Retina (tissue), 1 donor: ENCODE measurements around the gene HLA-C.
"Not testable (repeated sequence)": the region's sequence is repeated elsewhere in the genome, so short reads cannot be mapped to it uniquely, and the experiment has no call there.

Experiments
- DNase-seq: peaks from one replicate; pipeline ENCODE4 v3.0.0-alpha.2; 2016

HLA-C gene

GRCh38 chr6:31268836-31269235, 3.1 kb downstream of the HLA-C start:
- no peak for DNase-seq

GRCh38 chr6:31268369-31268765, 3.5 kb downstream of the HLA-C start:
- peak; percentile 15 for DNase-seq

DNA sequence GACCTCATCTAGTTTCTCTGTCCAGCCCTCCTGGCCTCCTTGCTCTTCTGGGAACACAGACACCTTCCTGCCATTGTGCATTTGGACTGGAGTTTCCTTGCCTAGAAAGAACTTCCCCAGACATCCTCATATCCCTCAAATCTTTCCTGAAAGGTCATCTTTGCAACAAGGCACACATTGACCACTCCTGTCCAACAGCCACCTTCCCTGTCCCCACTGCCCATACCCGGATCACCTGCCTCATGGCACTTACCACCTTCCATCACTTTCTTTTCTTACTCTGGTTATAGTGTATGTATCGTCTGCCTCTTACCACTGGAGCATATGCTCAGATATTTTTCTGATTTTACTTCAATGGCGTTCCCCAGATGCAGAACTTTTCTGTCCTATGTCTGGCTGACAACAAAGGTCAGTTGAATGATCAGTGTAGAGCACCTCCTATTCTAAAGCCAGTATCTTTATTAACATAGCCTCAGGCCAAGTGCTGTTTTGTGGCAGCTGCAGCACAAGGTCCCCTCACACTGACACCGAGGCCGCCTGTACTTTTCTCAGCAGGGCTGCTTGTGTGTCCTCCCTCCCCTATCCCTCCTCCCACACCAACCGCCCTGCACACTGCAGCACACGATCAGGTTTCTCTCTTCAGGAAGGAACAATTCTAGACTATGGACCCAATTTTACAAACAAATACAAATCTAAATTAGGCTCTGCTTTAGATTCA, 4.1 kb downstream of the HLA-C start:
- DNase-seq: peak; percentile 31

DNA sequence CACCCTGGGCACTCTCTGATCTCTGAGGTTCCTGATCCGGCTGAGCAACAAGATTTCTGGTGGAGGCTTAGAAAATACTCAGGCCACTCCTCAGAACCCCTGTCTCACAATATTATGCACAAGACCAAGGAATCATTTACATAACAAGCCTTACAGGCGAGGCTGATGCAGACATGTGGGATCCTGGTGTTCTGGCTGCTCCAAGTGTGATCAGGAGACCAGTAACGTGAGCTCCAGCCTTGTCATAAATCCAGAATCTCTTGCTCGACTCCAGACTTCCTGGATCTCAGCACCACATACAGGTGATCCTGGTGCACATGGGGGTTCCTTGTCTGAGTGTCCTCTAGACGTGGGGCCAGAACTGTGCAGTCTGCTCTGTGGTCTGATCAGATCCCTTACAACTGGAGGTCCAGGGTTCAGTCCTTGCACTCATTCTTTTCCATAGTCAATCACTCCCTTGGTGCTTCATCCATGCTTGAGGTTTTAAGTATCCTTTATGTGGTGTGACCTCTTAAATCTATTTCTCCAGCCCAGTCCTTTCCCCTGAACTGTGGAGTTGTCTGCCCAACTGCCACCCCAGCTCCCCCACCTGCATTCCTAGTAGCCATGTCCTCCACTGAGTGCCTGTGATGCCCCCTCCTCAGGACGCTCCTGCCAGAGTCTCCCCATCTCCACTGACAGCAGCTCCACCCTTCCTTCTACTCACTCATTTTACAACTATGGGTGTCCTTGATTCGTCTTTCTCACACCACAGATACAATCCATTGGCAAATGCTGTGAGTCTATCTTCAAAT, 5.1 kb downstream of the HLA-C start:
- DNase-seq: no peak

DNA sequence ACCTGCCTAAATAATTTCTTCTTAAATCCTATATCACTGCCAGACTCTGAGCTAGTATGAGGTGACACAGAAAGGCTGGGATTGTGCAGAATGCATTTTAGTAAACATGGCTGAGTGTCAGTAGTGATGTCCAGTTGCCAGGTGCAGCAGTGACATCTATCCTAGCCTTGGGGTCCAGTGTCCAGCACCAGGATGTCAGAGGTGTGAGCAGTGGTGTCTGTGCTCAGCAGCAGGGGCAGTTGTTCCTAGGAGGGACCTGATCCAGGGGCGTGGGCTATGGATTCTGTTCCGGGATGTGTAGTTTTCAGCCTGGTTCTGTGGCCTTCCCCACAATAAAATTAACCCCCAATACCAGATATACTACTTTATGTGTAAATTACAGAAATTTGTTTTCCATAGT, 6.0 kb downstream of the HLA-C start:
- DNase-seq: no peak

DNA sequence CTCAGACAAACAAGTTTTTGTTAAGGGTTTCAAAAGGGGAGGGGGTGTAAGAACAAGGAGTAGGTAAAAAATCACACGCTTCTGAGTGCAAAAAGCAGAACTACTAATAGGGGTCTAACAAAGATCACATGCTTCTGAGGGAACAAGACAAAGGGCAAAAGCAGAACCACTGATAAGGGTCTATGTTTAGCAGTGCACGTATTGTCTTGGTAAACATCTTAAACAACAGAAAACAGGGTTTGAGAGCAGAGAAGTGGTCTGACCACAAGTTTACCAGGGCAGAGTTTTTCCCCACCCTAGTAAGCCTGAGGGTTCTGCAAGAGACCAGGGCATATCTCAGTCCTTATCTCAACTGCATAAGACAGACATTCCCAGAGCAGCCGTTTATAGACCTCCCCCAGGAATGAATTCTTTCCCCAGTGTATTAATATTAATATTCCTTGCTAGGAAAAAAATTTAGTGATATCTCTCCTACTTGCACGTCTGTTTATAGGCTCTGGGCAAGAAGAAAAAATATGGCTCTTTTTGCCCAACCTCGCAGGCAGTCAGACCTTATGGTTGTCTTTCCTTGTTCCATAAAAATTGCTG, 8.5 kb downstream of the HLA-C start:
- not testable (repeated sequence) for DNase-seq

DNA sequence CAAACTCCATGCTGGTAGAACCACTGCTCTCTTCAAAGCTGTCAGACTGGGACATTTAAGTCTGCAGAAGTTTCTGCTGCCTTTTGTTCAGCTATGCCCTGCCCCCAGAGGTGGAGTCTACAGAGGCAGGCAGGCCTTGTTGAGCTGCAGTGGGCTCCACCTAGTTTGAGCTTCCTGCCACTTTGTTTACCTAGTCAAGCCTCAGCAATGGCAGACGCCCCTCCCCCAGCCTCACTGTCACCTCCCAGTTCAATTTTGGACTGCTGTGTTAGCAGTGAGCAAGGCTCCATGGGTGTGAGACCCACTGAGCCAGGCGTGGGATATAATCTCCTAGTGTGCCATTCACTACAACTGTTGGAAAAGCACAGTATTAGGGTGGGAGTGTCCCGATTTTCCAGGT, 11.9 kb downstream of the HLA-C start:
- DNase-seq: not testable (repeated sequence)

DNA sequence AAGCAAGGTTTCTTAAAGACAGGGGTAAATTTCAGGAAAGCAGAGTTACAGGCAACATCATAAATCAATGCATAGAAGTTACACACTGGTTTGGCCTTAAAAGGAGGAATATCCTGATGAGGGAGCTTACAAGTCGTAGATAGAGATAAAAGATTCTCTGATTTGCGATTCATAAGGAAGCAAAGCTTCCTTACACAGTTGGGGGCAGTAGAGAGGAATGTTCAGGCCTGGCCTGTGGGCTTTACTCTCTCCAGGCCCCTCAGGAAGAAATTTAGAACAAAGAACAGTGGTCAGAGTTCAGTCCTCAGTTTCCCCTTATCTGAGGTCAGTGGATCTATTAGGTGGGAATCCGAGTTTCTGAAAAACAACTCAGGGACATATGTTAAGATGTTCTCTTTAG, 19.3 kb downstream of the HLA-C start:
- DNase-seq: no peak

DNA sequence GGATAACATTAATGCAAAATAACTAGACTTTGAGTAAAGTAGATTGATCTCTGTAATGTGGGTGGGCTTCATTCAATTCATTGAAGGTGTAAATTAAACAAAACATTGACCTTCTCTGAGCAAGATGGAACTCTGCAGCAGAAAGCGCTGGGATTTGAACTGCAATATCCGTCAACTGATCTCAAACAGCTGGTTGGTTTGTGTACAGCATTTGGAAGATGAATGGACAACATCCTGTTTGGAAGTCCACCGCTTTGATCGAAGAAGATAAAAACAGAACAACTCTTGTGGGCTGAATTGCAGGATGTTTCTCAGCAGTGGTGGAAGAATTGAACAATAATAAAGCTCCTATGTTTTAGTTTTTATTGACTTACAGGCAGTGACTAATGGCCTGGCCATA, 20.6 kb downstream of the HLA-C start:
- DNase-seq: no peak

DNA sequence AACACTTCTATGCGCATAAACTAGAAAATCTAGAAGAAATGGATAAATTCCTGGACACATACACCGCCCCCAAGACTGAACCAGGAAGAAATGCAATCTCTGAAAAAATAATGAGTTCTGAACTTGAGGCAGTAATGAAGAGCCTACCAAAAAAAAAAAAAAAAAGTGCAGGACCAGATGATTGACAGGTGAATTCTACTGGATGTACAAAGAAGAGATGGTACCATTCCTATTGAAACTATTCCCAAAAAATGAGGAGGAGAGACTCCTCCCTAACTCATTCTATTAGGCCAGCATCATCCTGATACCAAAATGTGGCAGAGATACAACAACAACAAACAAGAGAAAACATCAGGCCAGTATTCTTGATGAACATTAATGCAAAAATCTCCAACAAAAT, 22.7 kb downstream of the HLA-C start:
- DNase-seq: no peak

GRCh38 chr6:31247813-31248212, 24.1 kb downstream of the HLA-C start:
- DNase-seq: no peak

DNA sequence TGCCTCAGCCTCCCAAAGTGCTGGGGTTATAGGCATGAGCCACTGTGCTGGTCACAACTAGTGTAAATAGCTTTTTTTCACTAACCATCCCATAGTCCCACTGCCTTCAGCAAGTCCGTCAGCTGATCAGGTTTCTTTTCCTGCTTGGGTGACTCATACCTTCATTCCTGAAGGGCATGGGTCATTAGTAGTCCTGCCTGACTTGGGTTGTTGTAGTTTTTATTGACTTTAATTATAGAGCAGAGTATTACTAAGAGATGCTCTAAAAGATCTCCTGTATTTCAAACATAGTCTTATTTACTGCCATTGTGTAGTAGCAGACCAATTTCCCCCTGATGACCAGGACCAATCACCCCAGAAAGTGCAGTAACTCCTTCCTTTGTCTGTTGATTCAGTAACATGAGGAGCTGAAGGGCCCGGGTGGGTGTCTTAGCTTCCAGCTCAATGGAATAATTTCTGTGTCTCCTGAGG, 25.8 kb downstream of the HLA-C start:
- DNase-seq: no peak

DNA sequence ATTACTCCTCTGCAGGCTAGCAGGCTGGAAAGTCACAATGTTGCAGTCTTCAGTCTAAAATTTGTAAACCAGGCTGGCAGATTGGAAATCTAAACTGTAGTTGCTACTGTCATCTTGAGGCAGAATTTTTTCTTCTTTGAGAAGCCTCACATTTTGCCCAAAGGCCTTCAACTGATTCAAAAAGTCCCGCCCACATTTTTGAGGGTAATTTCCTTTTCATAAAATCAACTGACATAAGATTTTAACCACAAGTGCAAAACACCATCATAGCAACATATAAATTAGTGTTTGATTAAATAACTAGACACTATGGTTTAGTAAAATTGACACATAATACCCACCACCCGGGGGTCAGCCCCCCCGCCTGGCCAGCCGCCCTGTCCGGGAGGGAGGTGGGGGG, 28.4 kb downstream of the HLA-C start:
- no peak for DNase-seq

- no peak for DNase-seq
Measured at GRCh38 chr6:31239854-31240253, 32.0 kb downstream of the HLA-C start.

DNA sequence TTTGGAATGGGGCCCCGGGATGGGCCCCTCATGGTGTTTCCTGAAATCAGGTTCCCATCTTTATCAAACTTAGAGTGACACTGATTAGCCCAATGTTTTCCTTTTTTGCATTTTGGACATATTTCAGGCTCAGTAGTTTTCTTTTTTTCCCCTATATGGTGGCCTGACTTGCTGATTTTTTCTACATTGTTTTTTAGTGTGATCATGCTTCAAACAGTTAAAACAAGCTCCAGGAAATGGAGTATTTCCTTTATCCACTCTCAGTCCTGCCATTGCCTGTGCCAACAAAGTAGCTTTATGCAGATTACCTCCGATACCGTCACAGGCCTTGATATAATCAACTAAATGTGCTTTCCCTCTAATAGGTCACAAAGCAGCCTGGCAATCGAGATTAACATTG, 37.8 kb downstream of the HLA-C start:
- not testable (repeated sequence) for DNase-seq

GRCh38 chr6:31228476-31228875, 43.4 kb downstream of the HLA-C start:
- no peak for DNase-seq

GRCh38 chr6:31227143-31227542, 44.7 kb downstream of the HLA-C start:
- DNase-seq: no peak

DNA sequence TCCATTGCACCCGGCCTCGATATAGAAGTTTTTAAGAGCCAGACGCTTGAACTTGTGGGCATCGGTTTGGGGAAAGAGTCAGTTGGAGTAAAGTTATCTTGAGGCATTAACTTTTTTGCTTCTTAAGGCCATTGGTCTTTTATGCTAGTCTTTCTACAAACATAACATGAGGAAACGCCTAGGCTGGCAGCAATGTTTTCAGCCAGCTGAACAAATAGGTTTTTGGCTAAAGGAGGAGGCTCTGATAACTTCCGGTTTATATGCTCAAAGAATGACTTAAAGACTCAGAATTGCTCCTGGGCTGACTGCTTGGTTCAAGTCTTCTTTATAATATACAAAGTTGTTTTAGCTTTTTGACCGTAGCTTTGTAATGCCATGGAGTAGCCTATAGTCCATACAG, 46.2 kb downstream of the HLA-C start:
- no peak for DNase-seq

- DNase-seq: no peak
Measured at GRCh38 chr6:31222496-31222895, 49.4 kb downstream of the HLA-C start.
